Naive thymus-derived CD8-positive, alpha-beta T cell (primary cell): Measurements from ENCODE around the gene ARID1B. TPM values are rescaled to one million over a fixed set of nuclear protein-coding genes. Genes with fewer than 3 reads are reported as not detected.

Source experiments
- ATAC-seq, 2 donors: fragments of 150-1000 bp; cut with Tn5 transposase in 1 of 2; sonication (Bioruptor Pico), chemical (Tn5 transposase) in 1 of 2; 1 replicate in 1 of 2; 2 replicates in 1 of 2; pipeline ENCODE4 v1.10.0; 2021; ENCODE audit warnings: mild to moderate bottlenecking in 2 of 2, moderate library complexity in 2 of 2
- POLR2A ChIA-PET: fragments of 350-600 bp; sonication (Branson Sonifier 250); formaldehyde crosslinking; loops from one replicate; lab custom pipeline; 2021; ENCODE audit warnings: antibody characterized with exemption; lab: Charles Lee
- DNase-seq, 10 donors: peaks; one replicate each; pipeline versions ENCODE4 v3.0.0 to v3.0.0-alpha.2; 2020 to 2022
- H3K27ac Mint-ChIP-seq, 10 donors: one replicate each; pipeline ENCODE4 v1.8.0; 2020 to 2022; ENCODE audit warnings: mild to moderate bottlenecking in 10 of 10, mixed read lengths in 10 of 10, moderate library complexity in 4 of 10, inconsistent platforms in 1 of 10
- H3K27me3 Mint-ChIP-seq, 5 donors: one replicate each; pipeline ENCODE4 v1.8.0; 2021 to 2022; ENCODE audit warnings: mixed read lengths in 5 of 5
- H3K36me3 Mint-ChIP-seq, 3 donors: one replicate each; pipeline ENCODE4 v1.8.0; 2020 to 2022; ENCODE audit warnings: mixed read lengths in 3 of 3, mild to moderate bottlenecking in 2 of 3, inconsistent platforms in 1 of 3
- H3K4me1 Mint-ChIP-seq, 4 donors: one replicate each; pipeline ENCODE4 v1.8.0; 2021 to 2022; ENCODE audit warnings: mixed read lengths in 4 of 4
- H3K4me3 Mint-ChIP-seq, 10 donors: one replicate each; pipeline ENCODE4 v1.8.0; 2020 to 2022; ENCODE audit warnings: mild to moderate bottlenecking in 10 of 10, mixed read lengths in 10 of 10, moderate library complexity in 6 of 10, inconsistent platforms in 1 of 10
- H3K9me3 Mint-ChIP-seq, 9 donors: one replicate each; pipeline ENCODE4 v1.8.0; 2020 to 2022; ENCODE audit warnings: mixed read lengths in 9 of 9, mild to moderate bottlenecking in 3 of 9, inconsistent platforms in 1 of 9, moderate library complexity in 1 of 9
- polyA plus RNA-seq, 3 donors: library from polyadenylated mRNA; unstranded; fragments of 300-500 nt; fragmentation: Illumina TruSeq; gene quantifications; one replicate each; pipeline ENCODE4 v1.2.3, GENCODE V29; 2021
- total RNA-seq, 8 experiments: library from RNA in 2 of 8; stranded (reverse) in 2 of 8; gene quantifications; one replicate each; pipeline ENCODE4 v1.2.3 and lab custom pipeline; 2021 to 2026

Gene ARID1B
- total and polyA plus RNA-seq, 5 experiments from 2014 or later: 9.0 to 122 (median 18.6) TPM

- peaks cover 23 to 61% (median 46%) of the 10 kb centered on the region in 5 donors for H3K27me3 Mint-ChIP-seq
- peak in 9 of 10 donors; percentile 30 to 60 (median 40) for DNase-seq
- H3K27ac Mint-ChIP-seq: peak overlapping the region in 8 of 10 donors; percentile 11 to 95 (median 54)
- peaks cover 0 to 11% (median 0%) of the 10 kb centered on the region in 9 donors for H3K9me3 Mint-ChIP-seq
- no peaks in the 10 kb centered on the region for H3K36me3 Mint-ChIP-seq
- ATAC-seq: peak; percentile 87 to 89
- POLR2A ChIA-PET: interaction anchor here (0.9 to 2.2 kb wide), 3 partner anchors 13 to 214 kb away, joined by 3 to 14 read pairs (median 5); no protein-coding TSS in a partner anchor
- peaks cover 9 to 25% (median 15%) of the 10 kb centered on the region in 4 donors for H3K4me1 Mint-ChIP-seq
- H3K4me3 Mint-ChIP-seq: peak overlapping the region; percentile 85 to 100 (median 92)
Measured at GRCh38 chr6:157235600-157236039, 458.4 kb downstream of the ARID1B start.

- POLR2A ChIA-PET: interaction anchor here (0.9 to 2.2 kb wide), 3 partner anchors 13 to 214 kb away, joined by 3 to 14 read pairs (median 5); no protein-coding TSS in a partner anchor
- H3K27ac Mint-ChIP-seq: peak overlapping the region in 1 of 10 donors; percentile 95
- ATAC-seq: peak; percentile 46 to 67
Measured at GRCh38 chr6:157236040-157236725, 459.0 kb downstream of the ARID1B start.

GRCh38 chr6:157238346-157238745, 461.2 kb downstream of the ARID1B start:
- Mint-ChIP-seq H3K4me1 (peaks cover 11 to 25% (median 15%) of the 10 kb centered on the region in 4 donors), H3K27ac (peak overlapping the region in 2 of 10 donors; percentile 22 to 58), H3K27me3 (peaks cover 17 to 42% (median 28%) of the 10 kb centered on the region in 5 donors), H3K36me3 (no peaks in the 10 kb centered on the region), H3K4me3 (peak overlapping the region in 1 of 10 donors; percentile 16), H3K9me3 (peaks cover 0 to 14% (median 0%) of the 10 kb centered on the region in 9 donors)
- POLR2A ChIA-PET: no interaction called here
- no peak for ATAC-seq
- DNase-seq: no peak

More at GRCh38 chr6:157236040-157236725, 459.0 kb downstream of the ARID1B start:
- Mint-ChIP-seq H3K4me3 (peak overlapping the region in 9 of 10 donors; percentile 87 to 100 (median 92)), H3K36me3 (no peaks in the 10 kb centered on the region), H3K27me3 (peaks cover 23 to 61% (median 46%) of the 10 kb centered on the region in 5 donors), H3K4me1 (peaks cover 9 to 25% (median 15%) of the 10 kb centered on the region in 4 donors), H3K9me3 (peaks cover 0 to 11% (median 0%) of the 10 kb centered on the region in 9 donors)
- peak in 3 of 10 donors; percentile 19 to 38 (median 20) for DNase-seq

GRCh38 chr6:157239148-157239547, 462.0 kb downstream of the ARID1B start:
- H3K27me3 Mint-ChIP-seq: peaks cover 14 to 34% (median 23%) of the 10 kb centered on the region in 5 donors
- H3K9me3 Mint-ChIP-seq: peaks cover 0 to 22% (median 0%) of the 10 kb centered on the region in 9 donors
- peak overlapping the region in 1 of 10 donors; percentile 23 for H3K4me3 Mint-ChIP-seq
- POLR2A ChIA-PET: no interaction called here
- no peaks in the 10 kb centered on the region for H3K36me3 Mint-ChIP-seq
- peak overlapping the region in 2 of 10 donors; percentile 3 to 9 for H3K27ac Mint-ChIP-seq
- peaks cover 11 to 21% (median 13%) of the 10 kb centered on the region in 4 donors for H3K4me1 Mint-ChIP-seq
- DNase-seq (no peak), ATAC-seq (no peak)

- ATAC-seq (no peak), DNase-seq (no peak)
- H3K36me3 Mint-ChIP-seq: no peaks in the 10 kb centered on the region
- no peak overlapping the region for H3K4me3 Mint-ChIP-seq
- no peak overlapping the region for H3K27ac Mint-ChIP-seq
- POLR2A ChIA-PET: no interaction called here
- peaks cover 12 to 29% (median 21%) of the 10 kb centered on the region in 5 donors for H3K27me3 Mint-ChIP-seq
- peaks cover 9 to 20% (median 10%) of the 10 kb centered on the region in 4 donors for H3K4me1 Mint-ChIP-seq
- peaks cover 0 to 23% (median 0%) of the 10 kb centered on the region in 9 donors for H3K9me3 Mint-ChIP-seq
Measured at GRCh38 chr6:157239671-157240058, 462.5 kb downstream of the ARID1B start.

- POLR2A ChIA-PET: no interaction called here
- H3K4me1 Mint-ChIP-seq: peaks cover 5 to 13% (median 7%) of the 10 kb centered on the region in 4 donors
- H3K27me3 Mint-ChIP-seq: peaks cover 8 to 24% (median 17%) of the 10 kb centered on the region in 5 donors
- ATAC-seq (no peak), DNase-seq (no peak)
- H3K4me3 Mint-ChIP-seq: peak overlapping the region in 2 of 10 donors; percentile 16 to 58
- no peaks in the 10 kb centered on the region for H3K36me3 Mint-ChIP-seq
- no peak overlapping the region for H3K27ac Mint-ChIP-seq
- peaks cover 0 to 23% (median 0%) of the 10 kb centered on the region in 9 donors for H3K9me3 Mint-ChIP-seq
Measured at GRCh38 chr6:157240059-157240959, 463.1 kb downstream of the ARID1B start.

- DNase-seq (no peak), ATAC-seq (no peak)
- H3K4me1 Mint-ChIP-seq: peaks cover 0 to 8% (median 2%) of the 10 kb centered on the region in 4 donors
- H3K27me3 Mint-ChIP-seq: peaks cover 2 to 19% (median 12%) of the 10 kb centered on the region in 5 donors
- no peak overlapping the region for H3K27ac Mint-ChIP-seq
- no peaks in the 10 kb centered on the region for H3K36me3 Mint-ChIP-seq
- no peak overlapping the region for H3K4me3 Mint-ChIP-seq
- H3K9me3 Mint-ChIP-seq: peaks cover 0 to 23% (median 0%) of the 10 kb centered on the region in 9 donors
- POLR2A ChIA-PET: no interaction called here
Measured at GRCh38 chr6:157240960-157241311, 463.8 kb downstream of the ARID1B start.

- DNase-seq (no peak), ATAC-seq (no peak)
- POLR2A ChIA-PET: no interaction called here
- H3K9me3 Mint-ChIP-seq: peaks cover 0 to 21% (median 0%) of the 10 kb centered on the region in 9 donors
- H3K27ac Mint-ChIP-seq: peak overlapping the region in 1 of 10 donors; percentile 57
- H3K36me3 Mint-ChIP-seq: no peaks in the 10 kb centered on the region
- H3K27me3 Mint-ChIP-seq: peaks cover 0 to 12% (median 6%) of the 10 kb centered on the region in 5 donors
- peaks cover 0 to 3% (median 0%) of the 10 kb centered on the region in 4 donors for H3K4me1 Mint-ChIP-seq
- no peak overlapping the region for H3K4me3 Mint-ChIP-seq
Measured at GRCh38 chr6:157242791-157243190, 465.6 kb downstream of the ARID1B start.

GRCh38 chr6:157244175-157244574, 467.0 kb downstream of the ARID1B start:
- DNase-seq (no peak), ATAC-seq (no peak)
- POLR2A ChIA-PET: no interaction called here
- H3K4me3 Mint-ChIP-seq: no peak overlapping the region
- H3K9me3 Mint-ChIP-seq: peaks cover 4 to 12% (median 6%) of the 10 kb centered on the region in 9 donors
- peaks cover 0 to 9% (median 2%) of the 10 kb centered on the region in 5 donors for H3K27me3 Mint-ChIP-seq
- H3K36me3 Mint-ChIP-seq: peaks cover 0 to 6% (median 5%) of the 10 kb centered on the region in 3 donors
- peaks cover 0 to 2% (median 0%) of the 10 kb centered on the region in 4 donors for H3K4me1 Mint-ChIP-seq
- no peak overlapping the region for H3K27ac Mint-ChIP-seq

GRCh38 chr6:157244780-157245179, 467.6 kb downstream of the ARID1B start:
- DNase-seq (no peak), ATAC-seq (no peak)
- H3K4me3 Mint-ChIP-seq: no peak overlapping the region
- H3K36me3 Mint-ChIP-seq: peaks cover 0 to 6% (median 5%) of the 10 kb centered on the region in 3 donors
- no peak overlapping the region for H3K27ac Mint-ChIP-seq
- POLR2A ChIA-PET: no interaction called here
- H3K4me1 Mint-ChIP-seq: peaks cover 0 to 2% (median 0%) of the 10 kb centered on the region in 4 donors
- peaks cover 0 to 6% (median 2%) of the 10 kb centered on the region in 5 donors for H3K27me3 Mint-ChIP-seq
- H3K9me3 Mint-ChIP-seq: peaks cover 4 to 14% (median 9%) of the 10 kb centered on the region in 9 donors

GRCh38 chr6:157245436-157245835, 468.3 kb downstream of the ARID1B start:
- DNase-seq (no peak), ATAC-seq (no peak)
- H3K27me3 Mint-ChIP-seq: peaks cover 0 to 5% (median 2%) of the 10 kb centered on the region in 5 donors
- POLR2A ChIA-PET: no interaction called here
- H3K4me3 Mint-ChIP-seq: no peak overlapping the region
- peaks cover 0 to 2% (median 0%) of the 10 kb centered on the region in 4 donors for H3K4me1 Mint-ChIP-seq
- H3K27ac Mint-ChIP-seq: no peak overlapping the region
- peaks cover 0 to 6% (median 5%) of the 10 kb centered on the region in 3 donors for H3K36me3 Mint-ChIP-seq
- H3K9me3 Mint-ChIP-seq: peaks cover 4 to 14% (median 9%) of the 10 kb centered on the region in 9 donors
